Trophoblast cell (in vitro differentiated cells and primary cell): ENCODE data around the gene S1PR5.

Experiments
- DNase-seq, 2 donors: peaks; one replicate each; pipeline ENCODE4 v3.0.0-alpha.2; 2016
- H2AFZ ChIP-seq: 2 replicates; pipeline ENCODE4 v1.6.1; 2013; ENCODE audit warnings: low read length, moderate library complexity, mild to moderate bottlenecking; ENCODE audit not compliant: insufficient read depth, poor library complexity
- H2AK5ac ChIP-seq: 2 replicates; pipeline ENCODE4 v1.6.1; 2013; ENCODE audit warnings: mild to moderate bottlenecking, low read length
- H2BK120ac ChIP-seq: 2 replicates; pipeline ENCODE4 v1.6.1; 2013; ENCODE audit warnings: low read length, mild to moderate bottlenecking, moderate library complexity; ENCODE audit not compliant: insufficient read depth, poor library complexity
- H2BK12ac ChIP-seq: 2 replicates; pipeline ENCODE4 v1.6.1; 2013; ENCODE audit warnings: mild to moderate bottlenecking, low read length, moderate library complexity
- H2BK5ac ChIP-seq: 2 replicates; pipeline ENCODE4 v1.6.1; 2013; ENCODE audit warnings: low read length, low read depth, moderate library complexity, mild to moderate bottlenecking; ENCODE audit not compliant: poor library complexity
- H3K14ac ChIP-seq: 2 replicates; pipeline ENCODE4 v1.6.1; 2013; ENCODE audit warnings: mild to moderate bottlenecking, low read length
- H3K18ac ChIP-seq: 2 replicates; pipeline ENCODE4 v1.6.1; 2013; ENCODE audit warnings: mild to moderate bottlenecking, low read length
- H3K23ac ChIP-seq: 2 replicates; pipeline ENCODE4 v1.6.1; 2013; ENCODE audit warnings: low read length
- H3K27ac ChIP-seq: 2 replicates; pipeline ENCODE4 v1.5.1; 2013; ENCODE audit warnings: low read depth, mild to moderate bottlenecking, inconsistent platforms, low read length, moderate library complexity
- H3K27me3 ChIP-seq: 2 replicates; pipeline ENCODE4 v1.6.1; 2013; ENCODE audit warnings: inconsistent platforms, mild to moderate bottlenecking, low read length, moderate library complexity; ENCODE audit not compliant: insufficient read depth
- H3K36me3 ChIP-seq, 2 experiments: 1 replicate in 1 of 2; 2 replicates in 1 of 2; pipeline ENCODE4 v1.6.1; 2013; ENCODE audit warnings: low read length in 2 of 2, mild to moderate bottlenecking in 2 of 2, moderate library complexity in 1 of 2; ENCODE audit not compliant: insufficient read depth in 2 of 2, control insufficient read depth in 1 of 2
- H3K4ac ChIP-seq: 2 replicates; pipeline ENCODE4 v1.6.1; 2013; ENCODE audit warnings: low read depth, mild to moderate bottlenecking, low read length, moderate library complexity
- H3K4me1 ChIP-seq, 2 experiments: 1 replicate in 1 of 2; 2 replicates in 1 of 2; pipeline ENCODE4 v1.6.1; 2013; ENCODE audit warnings: low read length in 2 of 2, mild to moderate bottlenecking in 2 of 2, moderate library complexity in 1 of 2; ENCODE audit not compliant: insufficient read depth in 2 of 2, control insufficient read depth in 1 of 2
- H3K4me2 ChIP-seq: 2 replicates; pipeline ENCODE4 v1.6.1; 2013; ENCODE audit warnings: inconsistent platforms, mild to moderate bottlenecking, low read length, moderate library complexity
- H3K4me3 ChIP-seq: 2 replicates; pipeline ENCODE4 v1.5.1; 2013; ENCODE audit warnings: mild to moderate bottlenecking, low read depth, low read length, inconsistent platforms
- H3K79me1 ChIP-seq: one replicate; pipeline ENCODE4 v1.6.1; 2013; ENCODE audit warnings: low read length
- H3K79me2 ChIP-seq: 2 replicates; pipeline ENCODE4 v1.6.1; 2013; ENCODE audit warnings: low read length, mild to moderate bottlenecking; ENCODE audit not compliant: control insufficient read depth, insufficient read depth, poor library complexity
- H3K9ac ChIP-seq: 2 replicates; pipeline ENCODE4 v1.6.1; 2013; ENCODE audit warnings: mild to moderate bottlenecking, low read length
- H3K9me3 ChIP-seq: 2 replicates; pipeline ENCODE4 v1.6.1; 2013; ENCODE audit warnings: low read depth, mild to moderate bottlenecking, control low read depth, inconsistent platforms, low read length; ENCODE audit not compliant: insufficient read depth
- H4K12ac ChIP-seq: 2 replicates; pipeline ENCODE4 v1.6.1; 2013; ENCODE audit warnings: low read depth, mild to moderate bottlenecking, low read length, moderate library complexity
- H4K8ac ChIP-seq: 2 replicates; pipeline ENCODE4 v1.6.1; 2013; ENCODE audit warnings: low read depth, mild to moderate bottlenecking, low read length, moderate library complexity
- H4K91ac ChIP-seq: one replicate; pipeline ENCODE4 v1.6.1; 2013; ENCODE audit warnings: low read depth, mild to moderate bottlenecking, low read length, moderate library complexity
- WGBS: extraction: QIAGEN DNeasy Blood & Tissue Kit; methylation state at CpG from one replicate; pipeline ENCODE4 v1.1.7; 2013; ENCODE audit warnings: missing lambda C conversion rate; ENCODE audit not compliant: insufficient read length, insufficient coverage; ENCODE audit errors: extremely low coverage; 5-methylcytosine and 5-hydroxymethylcytosine counted together

Gene S1PR5

GRCh38 chr19:10549733-10550132 is 32.5 kb upstream of the S1PR5 start:
- no peak for DNase-seq
- no peaks in the 10 kb centered on the region for H3K79me1 ChIP-seq
- H3K9me3 ChIP-seq = peaks cover 3% of the 10 kb centered on the region
- no peak overlapping the region for H2AFZ ChIP-seq
- no peak overlapping the region for H3K4me3 ChIP-seq
- H4K91ac ChIP-seq = no peak overlapping the region
- no peak overlapping the region for H3K9ac ChIP-seq
- H3K4ac ChIP-seq = no peak overlapping the region
- H3K27me3 ChIP-seq = no peaks in the 10 kb centered on the region
- H3K79me2 ChIP-seq = no peaks in the 10 kb centered on the region
- no peak overlapping the region for H2AK5ac ChIP-seq
- H4K12ac ChIP-seq = no peak overlapping the region
- H3K27ac ChIP-seq = no peak overlapping the region
- WGBS = no CpG with 5 or more reads among the region's 7 CpGs
- no peak overlapping the region for H4K8ac ChIP-seq
- no peak overlapping the region for H3K18ac ChIP-seq
- no peak overlapping the region for H2BK12ac ChIP-seq
- peaks cover 38 to 51% of the 10 kb centered on the region in 2 experiments for H3K36me3 ChIP-seq
- peaks cover under 1% of the 10 kb centered on the region in 2 experiments for H3K4me1 ChIP-seq
- no peak overlapping the region for H3K14ac ChIP-seq
- H2BK120ac ChIP-seq = no peak overlapping the region
- H2BK5ac ChIP-seq = no peak overlapping the region
- H3K23ac ChIP-seq = no peak overlapping the region
- H3K4me2 ChIP-seq = no peak overlapping the region

DNA sequence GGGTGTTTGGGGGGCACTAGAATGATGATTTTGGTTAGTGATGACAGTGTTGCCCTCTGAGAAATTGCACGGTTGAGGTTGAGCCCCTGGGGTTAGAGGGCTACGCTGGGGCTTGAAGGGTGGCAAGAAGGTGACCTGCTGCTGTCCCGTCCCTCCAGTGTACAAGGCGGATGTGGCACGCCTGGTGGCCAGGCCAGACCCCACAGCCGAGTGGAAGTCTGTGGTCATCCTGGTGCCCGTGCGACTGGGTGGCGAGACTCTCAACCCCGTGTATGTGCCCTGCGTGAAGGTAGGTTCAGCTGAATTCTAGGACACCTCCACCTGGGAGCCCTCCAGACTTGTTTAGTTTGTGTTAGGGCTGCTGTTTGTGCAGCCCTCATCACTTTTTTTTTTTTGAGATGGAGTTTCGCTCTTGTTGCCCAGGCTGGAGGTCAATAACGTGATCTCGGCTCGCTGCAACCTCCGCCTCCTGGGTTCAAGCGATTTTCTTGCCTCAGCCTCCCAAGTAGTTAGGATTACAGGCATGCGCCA is 31.6 kb upstream of the S1PR5 start:
- H3K4ac ChIP-seq = no peak overlapping the region
- no CpG with 5 or more reads among the region's 18 CpGs for WGBS
- H3K79me1 ChIP-seq = peaks cover 4% of the 10 kb centered on the region

GRCh38 chr19:10546817-10547216 is 29.6 kb upstream of the S1PR5 start:
- H2BK5ac ChIP-seq = no peak overlapping the region
- no peak overlapping the region for H3K9ac ChIP-seq
- no peak overlapping the region for H3K4me2 ChIP-seq
- no peak overlapping the region for H3K4me3 ChIP-seq
- no peak overlapping the region for H3K14ac ChIP-seq
- peaks cover 6% of the 10 kb centered on the region for H3K79me2 ChIP-seq
- peaks cover 4 to 6% of the 10 kb centered on the region in 2 experiments for H3K4me1 ChIP-seq
- H4K12ac ChIP-seq = no peak overlapping the region
- no CpG with 5 or more reads among the region's 17 CpGs for WGBS
- H2BK12ac ChIP-seq = no peak overlapping the region
- no peak overlapping the region for H3K27ac ChIP-seq
- H3K36me3 ChIP-seq = peaks cover 13 to 23% of the 10 kb centered on the region in 2 experiments
- H4K91ac ChIP-seq = no peak overlapping the region
- H4K8ac ChIP-seq = no peak overlapping the region
- H3K23ac ChIP-seq = no peak overlapping the region
- H2AFZ ChIP-seq = no peak overlapping the region
- no peak overlapping the region for H3K18ac ChIP-seq
- no peak overlapping the region for H2BK120ac ChIP-seq
- H3K9me3 ChIP-seq = no peaks in the 10 kb centered on the region
- H3K27me3 ChIP-seq = no peaks in the 10 kb centered on the region
- H3K79me1 ChIP-seq = peaks cover 5% of the 10 kb centered on the region
- no peak overlapping the region for H3K4ac ChIP-seq
- no peak overlapping the region for H2AK5ac ChIP-seq
- DNase-seq = no peak

More for the DNA sequence above, 31.6 kb upstream of the S1PR5 start:
- no peak overlapping the region for H4K8ac ChIP-seq
- H3K14ac ChIP-seq = no peak overlapping the region
- no peak overlapping the region for H3K4me3 ChIP-seq
- no peak overlapping the region for H3K9ac ChIP-seq
- H2AFZ ChIP-seq = no peak overlapping the region
- H3K36me3 ChIP-seq = peaks cover 30 to 42% of the 10 kb centered on the region in 2 experiments
- H3K9me3 ChIP-seq = peaks cover 3% of the 10 kb centered on the region
- no peaks in the 10 kb centered on the region for H3K27me3 ChIP-seq
- H3K4me1 ChIP-seq = peaks cover 4 to 6% of the 10 kb centered on the region in 2 experiments
- H3K18ac ChIP-seq = no peak overlapping the region
- no peak overlapping the region for H3K4me2 ChIP-seq
- peaks cover 5% of the 10 kb centered on the region for H3K79me2 ChIP-seq
- DNase-seq = no peak
- no peak overlapping the region for H2AK5ac ChIP-seq
- H4K12ac ChIP-seq = no peak overlapping the region
- no peak overlapping the region for H2BK5ac ChIP-seq
- no peak overlapping the region for H3K23ac ChIP-seq
- H2BK120ac ChIP-seq = no peak overlapping the region
- no peak overlapping the region for H3K27ac ChIP-seq
- H4K91ac ChIP-seq = no peak overlapping the region
- no peak overlapping the region for H2BK12ac ChIP-seq

DNA sequence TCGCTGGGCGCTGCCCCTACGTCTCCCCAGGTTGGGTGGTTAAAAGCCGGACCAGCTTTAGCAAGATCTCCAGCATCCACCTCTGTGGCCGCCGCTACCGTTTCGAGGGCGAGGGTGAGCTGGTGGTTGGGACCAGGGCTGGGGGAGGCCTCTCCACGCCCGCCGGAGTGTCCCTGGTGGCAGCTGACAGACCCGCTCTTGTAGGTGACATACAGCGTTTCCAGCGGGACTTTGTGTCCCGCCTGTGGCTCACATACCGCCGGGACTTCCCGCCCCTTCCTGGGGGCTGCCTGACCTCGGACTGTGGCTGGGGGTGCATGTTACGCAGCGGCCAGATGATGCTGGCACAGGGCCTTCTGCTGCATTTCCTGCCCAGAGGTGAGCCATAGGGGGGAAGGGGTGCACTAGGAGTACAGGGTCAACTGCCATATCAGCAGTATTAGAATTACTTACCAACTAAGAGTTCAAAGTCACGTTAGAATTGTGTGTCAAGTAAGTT is 27.6 kb upstream of the S1PR5 start:
- Histone ChIP-seq H4K8ac (no peak overlapping the region), H3K14ac (no peak overlapping the region), H2AFZ (peak overlapping the region; percentile 97), H3K9me3 (no peaks in the 10 kb centered on the region), H3K23ac (no peak overlapping the region), H3K9ac (no peak overlapping the region), H3K27me3 (no peaks in the 10 kb centered on the region), H2BK5ac (no peak overlapping the region), H4K12ac (peak overlapping the region; percentile 32), H3K4me2 (peak overlapping the region; percentile 13), H3K4ac (no peak overlapping the region), H3K27ac (no peak overlapping the region), H2BK12ac (no peak overlapping the region), H3K18ac (no peak overlapping the region), H2AK5ac (no peak overlapping the region), H3K36me3 (peaks cover 13 to 16% of the 10 kb centered on the region in 2 experiments), H4K91ac (no peak overlapping the region), H3K4me1 (peaks cover 4 to 6% of the 10 kb centered on the region in 2 experiments), H2BK120ac (no peak overlapping the region), H3K79me2 (peaks cover 6% of the 10 kb centered on the region), H3K79me1 (peaks cover 5% of the 10 kb centered on the region), H3K4me3 (peak overlapping the region; percentile 82)
- WGBS = no CpG with 5 or more reads among the region's 23 CpGs
- DNase-seq = no peak
